ENCODE data around the gene ADM2.

DNA sequence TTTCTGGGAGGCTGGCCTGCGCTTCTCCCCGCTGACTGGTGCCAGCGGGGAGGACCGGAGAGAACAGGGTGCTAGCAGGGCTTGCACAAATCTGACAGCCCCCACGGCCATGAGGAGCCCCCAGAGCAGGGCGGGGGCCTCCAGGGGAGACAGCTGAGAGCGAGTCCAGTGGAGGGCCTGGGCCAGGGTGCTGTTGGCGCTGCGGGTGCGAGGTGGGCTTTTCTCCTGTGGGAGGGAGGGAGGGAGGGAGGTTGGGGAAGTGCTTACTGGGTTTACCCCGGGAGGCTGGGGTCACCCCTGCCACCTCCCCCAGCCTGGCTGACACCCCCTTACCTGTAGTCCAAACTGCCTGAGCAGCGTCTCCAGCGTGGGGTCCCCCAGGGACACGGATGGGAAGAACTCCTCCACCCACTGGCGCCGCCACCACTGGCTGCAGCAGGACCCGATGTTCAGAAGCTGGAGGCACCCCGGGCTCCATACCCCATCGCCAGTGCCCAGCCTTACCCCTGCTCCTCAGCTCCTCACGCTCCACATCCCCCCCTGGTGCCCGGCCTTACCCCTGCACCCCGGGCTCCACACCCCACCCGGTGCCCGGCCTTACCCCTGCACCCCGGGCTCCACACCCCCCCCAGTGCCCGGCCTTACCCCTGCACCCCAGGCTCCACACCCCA is 22.3 kb downstream of the ADM2 start:
- TF ChIP-seq, protein P1, sequence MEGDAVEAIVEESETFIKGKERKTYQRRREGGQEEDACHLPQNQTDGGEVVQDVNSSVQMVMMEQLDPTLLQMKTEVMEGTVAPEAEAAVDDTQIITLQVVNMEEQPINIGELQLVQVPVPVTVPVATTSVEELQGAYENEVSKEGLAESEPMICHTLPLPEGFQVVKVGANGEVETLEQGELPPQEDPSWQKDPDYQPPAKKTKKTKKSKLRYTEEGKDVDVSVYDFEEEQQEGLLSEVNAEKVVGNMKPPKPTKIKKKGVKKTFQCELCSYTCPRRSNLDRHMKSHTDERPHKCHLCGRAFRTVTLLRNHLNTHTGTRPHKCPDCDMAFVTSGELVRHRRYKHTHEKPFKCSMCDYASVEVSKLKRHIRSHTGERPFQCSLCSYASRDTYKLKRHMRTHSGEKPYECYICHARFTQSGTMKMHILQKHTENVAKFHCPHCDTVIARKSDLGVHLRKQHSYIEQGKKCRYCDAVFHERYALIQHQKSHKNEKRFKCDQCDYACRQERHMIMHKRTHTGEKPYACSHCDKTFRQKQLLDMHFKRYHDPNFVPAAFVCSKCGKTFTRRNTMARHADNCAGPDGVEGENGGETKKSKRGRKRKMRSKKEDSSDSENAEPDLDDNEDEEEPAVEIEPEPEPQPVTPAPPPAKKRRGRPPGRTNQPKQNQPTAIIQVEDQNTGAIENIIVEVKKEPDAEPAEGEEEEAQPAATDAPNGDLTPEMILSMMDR (conservative IDR thresholded peaks at IDR 0.05 in 1 of 2, IDR thresholded peaks at IDR 0.05 in 1 of 2; ENCODE audit: extremely low read depth in 1 of 2, insufficient read depth in 1 of 2, low read depth in 1 of 2, low read length in 2 of 2): no peak
- TF ChIP-seq EZH2 (IDR thresholded peaks at IDR 0.05; ENCODE audit: borderline replicate concordance, low read length): no peak
